ENCODE data around the gene DDX6. TPM values are rescaled to one million over a fixed set of nuclear protein-coding genes. Genes with fewer than 3 reads are reported as not detected.

The DDX6 gene
- total and polyA plus RNA-seq, 9 of the 15 experiments (the other 6 are each of a cell fraction or from before 2014, with no cell fraction given): 10.0 to 102 (median 58.2) TPM

DNA sequence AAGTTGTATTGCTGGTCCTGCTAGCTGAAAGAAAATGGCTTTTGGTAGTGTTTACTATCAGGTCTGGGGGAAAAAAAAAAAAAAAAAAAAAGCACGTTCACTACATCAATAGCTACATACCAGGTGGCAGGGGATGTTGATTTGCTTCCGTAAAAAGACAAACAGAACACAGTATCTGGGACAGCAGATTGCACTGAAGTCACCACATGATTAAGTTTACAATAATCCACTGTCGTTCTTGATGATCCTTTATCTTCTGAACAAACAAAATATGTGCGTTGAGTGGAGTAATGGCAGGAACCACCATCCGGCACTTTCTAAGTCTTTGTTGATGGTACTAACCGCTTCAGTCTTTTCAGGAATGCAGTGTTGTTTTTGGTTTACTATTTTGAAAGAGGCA lies 48.7 kb downstream of the DDX6 start (continued):
- TF ChIP-seq, protein P1, sequence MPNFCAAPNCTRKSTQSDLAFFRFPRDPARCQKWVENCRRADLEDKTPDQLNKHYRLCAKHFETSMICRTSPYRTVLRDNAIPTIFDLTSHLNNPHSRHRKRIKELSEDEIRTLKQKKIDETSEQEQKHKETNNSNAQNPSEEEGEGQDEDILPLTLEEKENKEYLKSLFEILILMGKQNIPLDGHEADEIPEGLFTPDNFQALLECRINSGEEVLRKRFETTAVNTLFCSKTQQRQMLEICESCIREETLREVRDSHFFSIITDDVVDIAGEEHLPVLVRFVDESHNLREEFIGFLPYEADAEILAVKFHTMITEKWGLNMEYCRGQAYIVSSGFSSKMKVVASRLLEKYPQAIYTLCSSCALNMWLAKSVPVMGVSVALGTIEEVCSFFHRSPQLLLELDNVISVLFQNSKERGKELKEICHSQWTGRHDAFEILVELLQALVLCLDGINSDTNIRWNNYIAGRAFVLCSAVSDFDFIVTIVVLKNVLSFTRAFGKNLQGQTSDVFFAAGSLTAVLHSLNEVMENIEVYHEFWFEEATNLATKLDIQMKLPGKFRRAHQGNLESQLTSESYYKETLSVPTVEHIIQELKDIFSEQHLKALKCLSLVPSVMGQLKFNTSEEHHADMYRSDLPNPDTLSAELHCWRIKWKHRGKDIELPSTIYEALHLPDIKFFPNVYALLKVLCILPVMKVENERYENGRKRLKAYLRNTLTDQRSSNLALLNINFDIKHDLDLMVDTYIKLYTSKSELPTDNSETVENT (CRISPR knock-in tag; IDR thresholded peaks at IDR 0.05): no peak
- TF ChIP-seq BRD9 (IDR thresholded peaks at IDR 0.05; ENCODE audit: low read depth, partially characterized antibody) (no peak), ZBTB7A (IDR thresholded peaks at IDR 0.05; ENCODE audit: borderline replicate concordance, control insufficient read depth, low read depth, low read length) (no peak), TCF3 (CRISPR knock-in tag; IDR thresholded peaks at IDR 0.05) (peak; percentile 90), ZC3H4 (CRISPR knock-in tag; IDR thresholded peaks at IDR 0.05; ENCODE audit: borderline replicate concordance) (no peak), CBX5 (IDR thresholded peaks at IDR 0.05; ENCODE audit: borderline replicate concordance, low read depth) (no peak), ZC3H8 (IDR thresholded peaks at IDR 0.05) (no peak), ZNF644 (tag; IDR thresholded peaks at IDR 0.05; ENCODE audit: low read depth) (no peak), CCNT2 (IDR thresholded peaks at IDR 0.05; ENCODE audit: borderline replicate concordance, extremely low read depth, insufficient read length, low read depth, low read length) (peak; percentile 39), MTA1 (IDR thresholded peaks at IDR 0.05; ENCODE audit: borderline replicate concordance) (no peak), ZNF668 (CRISPR knock-in tag; IDR thresholded peaks at IDR 0.05) (no peak), TEAD4 (IDR thresholded peaks at IDR 0.05; ENCODE audit: low read length) (peak; percentile 63), TEAD4 (CRISPR knock-in tag; IDR thresholded peaks at IDR 0.05; ENCODE audit: borderline replicate concordance) (no peak), POLR2B (IDR thresholded peaks at IDR 0.05; ENCODE audit: low read depth, partially characterized antibody) (no peak), RFX1 (IDR thresholded peaks at IDR 0.05) (no peak), ZNF76 (CRISPR knock-in tag; IDR thresholded peaks at IDR 0.05; ENCODE audit: borderline replicate concordance) (no peak), KDM5B (IDR thresholded peaks at IDR 0.05; ENCODE audit: insufficient replicate concordance, low read depth, low read length) (no peak), IFI16 (CRISPR knock-in tag; IDR thresholded peaks at IDR 0.05) (no peak), TAF15 (IDR thresholded peaks at IDR 0.05; ENCODE audit: low read depth, low read length) (no peak), EP300 (IDR thresholded peaks at IDR 0.05; ENCODE audit: low read length) (peak; percentile 67), RBM25 (IDR thresholded peaks at IDR 0.05; ENCODE audit: low read depth, low read length, severe bottlenecking) (no peak)
- TF ChIP-seq, protein P2, sequence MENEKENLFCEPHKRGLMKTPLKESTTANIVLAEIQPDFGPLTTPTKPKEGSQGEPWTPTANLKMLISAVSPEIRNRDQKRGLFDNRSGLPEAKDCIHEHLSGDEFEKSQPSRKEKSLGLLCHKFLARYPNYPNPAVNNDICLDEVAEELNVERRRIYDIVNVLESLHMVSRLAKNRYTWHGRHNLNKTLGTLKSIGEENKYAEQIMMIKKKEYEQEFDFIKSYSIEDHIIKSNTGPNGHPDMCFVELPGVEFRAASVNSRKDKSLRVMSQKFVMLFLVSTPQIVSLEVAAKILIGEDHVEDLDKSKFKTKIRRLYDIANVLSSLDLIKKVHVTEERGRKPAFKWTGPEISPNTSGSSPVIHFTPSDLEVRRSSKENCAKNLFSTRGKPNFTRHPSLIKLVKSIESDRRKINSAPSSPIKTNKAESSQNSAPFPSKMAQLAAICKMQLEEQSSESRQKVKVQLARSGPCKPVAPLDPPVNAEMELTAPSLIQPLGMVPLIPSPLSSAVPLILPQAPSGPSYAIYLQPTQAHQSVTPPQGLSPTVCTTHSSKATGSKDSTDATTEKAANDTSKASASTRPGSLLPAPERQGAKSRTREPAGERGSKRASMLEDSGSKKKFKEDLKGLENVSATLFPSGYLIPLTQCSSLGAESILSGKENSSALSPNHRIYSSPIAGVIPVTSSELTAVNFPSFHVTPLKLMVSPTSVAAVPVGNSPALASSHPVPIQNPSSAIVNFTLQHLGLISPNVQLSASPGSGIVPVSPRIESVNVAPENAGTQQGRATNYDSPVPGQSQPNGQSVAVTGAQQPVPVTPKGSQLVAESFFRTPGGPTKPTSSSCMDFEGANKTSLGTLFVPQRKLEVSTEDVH (IDR thresholded peaks at IDR 0.05; ENCODE audit: low read depth, partially characterized antibody): no peak
- TF ChIP-seq, protein P3, sequence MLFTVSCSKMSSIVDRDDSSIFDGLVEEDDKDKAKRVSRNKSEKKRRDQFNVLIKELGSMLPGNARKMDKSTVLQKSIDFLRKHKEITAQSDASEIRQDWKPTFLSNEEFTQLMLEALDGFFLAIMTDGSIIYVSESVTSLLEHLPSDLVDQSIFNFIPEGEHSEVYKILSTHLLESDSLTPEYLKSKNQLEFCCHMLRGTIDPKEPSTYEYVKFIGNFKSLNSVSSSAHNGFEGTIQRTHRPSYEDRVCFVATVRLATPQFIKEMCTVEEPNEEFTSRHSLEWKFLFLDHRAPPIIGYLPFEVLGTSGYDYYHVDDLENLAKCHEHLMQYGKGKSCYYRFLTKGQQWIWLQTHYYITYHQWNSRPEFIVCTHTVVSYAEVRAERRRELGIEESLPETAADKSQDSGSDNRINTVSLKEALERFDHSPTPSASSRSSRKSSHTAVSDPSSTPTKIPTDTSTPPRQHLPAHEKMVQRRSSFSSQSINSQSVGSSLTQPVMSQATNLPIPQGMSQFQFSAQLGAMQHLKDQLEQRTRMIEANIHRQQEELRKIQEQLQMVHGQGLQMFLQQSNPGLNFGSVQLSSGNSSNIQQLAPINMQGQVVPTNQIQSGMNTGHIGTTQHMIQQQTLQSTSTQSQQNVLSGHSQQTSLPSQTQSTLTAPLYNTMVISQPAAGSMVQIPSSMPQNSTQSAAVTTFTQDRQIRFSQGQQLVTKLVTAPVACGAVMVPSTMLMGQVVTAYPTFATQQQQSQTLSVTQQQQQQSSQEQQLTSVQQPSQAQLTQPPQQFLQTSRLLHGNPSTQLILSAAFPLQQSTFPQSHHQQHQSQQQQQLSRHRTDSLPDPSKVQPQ (CRISPR knock-in tag; IDR thresholded peaks at IDR 0.05; ENCODE audit: borderline replicate concordance): no peak

All from K562 (cell line).